ENCODE results near the gene ATP8B3. TPM values are rescaled to one million over a fixed set of nuclear protein-coding genes. Genes with fewer than 3 reads are reported as not detected.

The ATP8B3 gene
- total and polyA plus RNA-seq, 9 of the 15 experiments (the other 6 are each of a cell fraction or from before 2014, with no cell fraction given), result 1.2 to 12.3 (median 3.8) TPM

DNA sequence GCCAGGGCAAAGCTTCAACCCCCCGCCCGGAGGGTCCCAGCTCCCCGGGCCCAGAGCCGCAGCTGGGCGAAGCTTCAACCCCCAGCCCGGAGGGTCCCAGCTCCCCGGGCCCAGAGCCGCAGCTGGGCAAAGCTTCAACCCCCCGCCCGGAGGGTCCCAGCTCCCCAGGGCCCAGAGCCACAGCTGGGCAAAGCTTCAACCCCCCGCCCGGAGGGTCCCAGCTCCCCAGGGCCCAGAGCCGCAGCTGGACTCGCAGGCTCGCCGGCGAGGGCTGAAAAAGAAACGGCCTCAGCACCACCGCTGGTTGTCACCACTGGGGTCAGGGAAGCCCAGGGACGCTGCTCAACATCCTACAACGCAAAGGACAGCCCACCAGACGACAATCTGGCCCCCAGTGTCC lies 31.0 kb upstream of the ATP8B3 start (continued):
- TF ChIP-seq, protein P1, sequence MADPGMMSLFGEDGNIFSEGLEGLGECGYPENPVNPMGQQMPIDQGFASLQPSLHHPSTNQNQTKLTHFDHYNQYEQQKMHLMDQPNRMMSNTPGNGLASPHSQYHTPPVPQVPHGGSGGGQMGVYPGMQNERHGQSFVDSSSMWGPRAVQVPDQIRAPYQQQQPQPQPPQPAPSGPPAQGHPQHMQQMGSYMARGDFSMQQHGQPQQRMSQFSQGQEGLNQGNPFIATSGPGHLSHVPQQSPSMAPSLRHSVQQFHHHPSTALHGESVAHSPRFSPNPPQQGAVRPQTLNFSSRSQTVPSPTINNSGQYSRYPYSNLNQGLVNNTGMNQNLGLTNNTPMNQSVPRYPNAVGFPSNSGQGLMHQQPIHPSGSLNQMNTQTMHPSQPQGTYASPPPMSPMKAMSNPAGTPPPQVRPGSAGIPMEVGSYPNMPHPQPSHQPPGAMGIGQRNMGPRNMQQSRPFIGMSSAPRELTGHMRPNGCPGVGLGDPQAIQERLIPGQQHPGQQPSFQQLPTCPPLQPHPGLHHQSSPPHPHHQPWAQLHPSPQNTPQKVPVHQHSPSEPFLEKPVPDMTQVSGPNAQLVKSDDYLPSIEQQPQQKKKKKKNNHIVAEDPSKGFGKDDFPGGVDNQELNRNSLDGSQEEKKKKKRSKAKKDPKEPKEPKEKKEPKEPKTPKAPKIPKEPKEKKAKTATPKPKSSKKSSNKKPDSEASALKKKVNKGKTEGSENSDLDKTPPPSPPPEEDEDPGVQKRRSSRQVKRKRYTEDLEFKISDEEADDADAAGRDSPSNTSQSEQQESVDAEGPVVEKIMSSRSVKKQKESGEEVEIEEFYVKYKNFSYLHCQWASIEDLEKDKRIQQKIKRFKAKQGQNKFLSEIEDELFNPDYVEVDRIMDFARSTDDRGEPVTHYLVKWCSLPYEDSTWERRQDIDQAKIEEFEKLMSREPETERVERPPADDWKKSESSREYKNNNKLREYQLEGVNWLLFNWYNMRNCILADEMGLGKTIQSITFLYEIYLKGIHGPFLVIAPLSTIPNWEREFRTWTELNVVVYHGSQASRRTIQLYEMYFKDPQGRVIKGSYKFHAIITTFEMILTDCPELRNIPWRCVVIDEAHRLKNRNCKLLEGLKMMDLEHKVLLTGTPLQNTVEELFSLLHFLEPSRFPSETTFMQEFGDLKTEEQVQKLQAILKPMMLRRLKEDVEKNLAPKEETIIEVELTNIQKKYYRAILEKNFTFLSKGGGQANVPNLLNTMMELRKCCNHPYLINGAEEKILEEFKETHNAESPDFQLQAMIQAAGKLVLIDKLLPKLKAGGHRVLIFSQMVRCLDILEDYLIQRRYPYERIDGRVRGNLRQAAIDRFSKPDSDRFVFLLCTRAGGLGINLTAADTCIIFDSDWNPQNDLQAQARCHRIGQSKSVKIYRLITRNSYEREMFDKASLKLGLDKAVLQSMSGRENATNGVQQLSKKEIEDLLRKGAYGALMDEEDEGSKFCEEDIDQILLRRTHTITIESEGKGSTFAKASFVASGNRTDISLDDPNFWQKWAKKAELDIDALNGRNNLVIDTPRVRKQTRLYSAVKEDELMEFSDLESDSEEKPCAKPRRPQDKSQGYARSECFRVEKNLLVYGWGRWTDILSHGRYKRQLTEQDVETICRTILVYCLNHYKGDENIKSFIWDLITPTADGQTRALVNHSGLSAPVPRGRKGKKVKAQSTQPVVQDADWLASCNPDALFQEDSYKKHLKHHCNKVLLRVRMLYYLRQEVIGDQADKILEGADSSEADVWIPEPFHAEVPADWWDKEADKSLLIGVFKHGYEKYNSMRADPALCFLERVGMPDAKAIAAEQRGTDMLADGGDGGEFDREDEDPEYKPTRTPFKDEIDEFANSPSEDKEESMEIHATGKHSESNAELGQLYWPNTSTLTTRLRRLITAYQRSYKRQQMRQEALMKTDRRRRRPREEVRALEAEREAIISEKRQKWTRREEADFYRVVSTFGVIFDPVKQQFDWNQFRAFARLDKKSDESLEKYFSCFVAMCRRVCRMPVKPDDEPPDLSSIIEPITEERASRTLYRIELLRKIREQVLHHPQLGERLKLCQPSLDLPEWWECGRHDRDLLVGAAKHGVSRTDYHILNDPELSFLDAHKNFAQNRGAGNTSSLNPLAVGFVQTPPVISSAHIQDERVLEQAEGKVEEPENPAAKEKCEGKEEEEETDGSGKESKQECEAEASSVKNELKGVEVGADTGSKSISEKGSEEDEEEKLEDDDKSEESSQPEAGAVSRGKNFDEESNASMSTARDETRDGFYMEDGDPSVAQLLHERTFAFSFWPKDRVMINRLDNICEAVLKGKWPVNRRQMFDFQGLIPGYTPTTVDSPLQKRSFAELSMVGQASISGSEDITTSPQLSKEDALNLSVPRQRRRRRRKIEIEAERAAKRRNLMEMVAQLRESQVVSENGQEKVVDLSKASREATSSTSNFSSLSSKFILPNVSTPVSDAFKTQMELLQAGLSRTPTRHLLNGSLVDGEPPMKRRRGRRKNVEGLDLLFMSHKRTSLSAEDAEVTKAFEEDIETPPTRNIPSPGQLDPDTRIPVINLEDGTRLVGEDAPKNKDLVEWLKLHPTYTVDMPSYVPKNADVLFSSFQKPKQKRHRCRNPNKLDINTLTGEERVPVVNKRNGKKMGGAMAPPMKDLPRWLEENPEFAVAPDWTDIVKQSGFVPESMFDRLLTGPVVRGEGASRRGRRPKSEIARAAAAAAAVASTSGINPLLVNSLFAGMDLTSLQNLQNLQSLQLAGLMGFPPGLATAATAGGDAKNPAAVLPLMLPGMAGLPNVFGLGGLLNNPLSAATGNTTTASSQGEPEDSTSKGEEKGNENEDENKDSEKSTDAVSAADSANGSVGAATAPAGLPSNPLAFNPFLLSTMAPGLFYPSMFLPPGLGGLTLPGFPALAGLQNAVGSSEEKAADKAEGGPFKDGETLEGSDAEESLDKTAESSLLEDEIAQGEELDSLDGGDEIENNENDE (IDR thresholded peaks at IDR 0.05; ENCODE audit: low read depth, low read length), result no peak
- TF ChIP-seq U2AF1 (optimal IDR thresholded peaks at IDR 0.05; ENCODE audit: low read depth, low read length) (no peak), FOSL1 (tag; conservative IDR thresholded peaks at IDR 0.05) (no peak), CC2D1A (IDR thresholded peaks at IDR 0.05) (no peak)
